GM19240 (cell line): ENCODE measurements around the gene SLC16A10.
A peak's percentile ranks its signal among the peaks of the same experiment; 100 is the strongest.
"Not testable (repeated sequence)": the region's sequence is repeated elsewhere in the genome, so short reads cannot be mapped to it uniquely, and the experiment has no call there.

Experiments
- DNase-seq: peaks from one replicate; pipeline ENCODE4 v3.0.0; 2011; ENCODE audit warnings: low spot score; ENCODE audit not compliant: insufficient read length

Gene SLC16A10, protein sequence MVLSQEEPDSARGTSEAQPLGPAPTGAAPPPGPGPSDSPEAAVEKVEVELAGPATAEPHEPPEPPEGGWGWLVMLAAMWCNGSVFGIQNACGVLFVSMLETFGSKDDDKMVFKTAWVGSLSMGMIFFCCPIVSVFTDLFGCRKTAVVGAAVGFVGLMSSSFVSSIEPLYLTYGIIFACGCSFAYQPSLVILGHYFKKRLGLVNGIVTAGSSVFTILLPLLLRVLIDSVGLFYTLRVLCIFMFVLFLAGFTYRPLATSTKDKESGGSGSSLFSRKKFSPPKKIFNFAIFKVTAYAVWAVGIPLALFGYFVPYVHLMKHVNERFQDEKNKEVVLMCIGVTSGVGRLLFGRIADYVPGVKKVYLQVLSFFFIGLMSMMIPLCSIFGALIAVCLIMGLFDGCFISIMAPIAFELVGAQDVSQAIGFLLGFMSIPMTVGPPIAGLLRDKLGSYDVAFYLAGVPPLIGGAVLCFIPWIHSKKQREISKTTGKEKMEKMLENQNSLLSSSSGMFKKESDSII

GRCh38 chr6:111087106-111087835, at the start of gene SLC16A10:
SLC16A10 (plus strand) TSS chr6:111087503; CDS start chr6:111087753, 250 bp downstream.
- DNase-seq = peak; percentile 65

DNA sequence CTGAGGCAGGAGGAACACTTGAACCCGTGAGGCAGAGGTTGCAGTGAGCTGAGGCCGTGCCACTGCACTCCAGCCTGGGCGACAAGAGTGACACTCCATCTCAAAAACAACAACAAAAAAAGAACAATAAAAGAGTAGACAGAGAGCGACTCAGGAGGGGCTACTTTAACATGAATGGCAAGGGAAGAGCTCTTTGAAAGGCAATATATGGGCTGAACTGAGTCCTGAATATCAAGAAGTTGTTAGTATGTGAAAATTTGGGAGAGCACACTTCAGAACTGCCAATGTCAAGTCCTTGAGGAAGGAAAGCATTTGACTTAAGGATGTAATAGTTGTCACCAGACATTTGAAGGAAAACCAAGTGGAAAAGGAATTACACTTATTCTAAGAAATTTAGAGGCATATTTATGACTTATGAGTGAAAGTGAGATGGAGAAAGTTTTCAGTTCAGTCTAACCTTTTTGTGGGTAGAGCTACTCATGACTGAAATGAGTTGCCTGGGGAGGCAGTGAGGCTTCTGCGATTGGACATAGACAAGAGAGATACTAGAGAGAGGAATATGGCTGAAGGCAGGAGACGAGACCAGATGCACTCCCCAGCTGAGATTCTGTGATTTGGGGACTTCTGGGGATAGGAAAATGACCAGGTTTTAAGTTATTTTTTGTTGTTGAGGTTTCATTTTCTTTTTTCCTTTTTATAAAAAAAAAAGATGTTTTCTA, 48.6 kb upstream of the SLC16A10 start:
- DNase-seq = peak; percentile 12

- DNase-seq = no peak
Measured at GRCh38 chr6:111041917-111042316, 45.4 kb upstream of the SLC16A10 start.

GRCh38 chr6:111047244-111047643, 40.1 kb upstream of the SLC16A10 start:
- no peak for DNase-seq

GRCh38 chr6:111050261-111051023, 36.9 kb upstream of the SLC16A10 start:
- DNase-seq = no peak

DNA sequence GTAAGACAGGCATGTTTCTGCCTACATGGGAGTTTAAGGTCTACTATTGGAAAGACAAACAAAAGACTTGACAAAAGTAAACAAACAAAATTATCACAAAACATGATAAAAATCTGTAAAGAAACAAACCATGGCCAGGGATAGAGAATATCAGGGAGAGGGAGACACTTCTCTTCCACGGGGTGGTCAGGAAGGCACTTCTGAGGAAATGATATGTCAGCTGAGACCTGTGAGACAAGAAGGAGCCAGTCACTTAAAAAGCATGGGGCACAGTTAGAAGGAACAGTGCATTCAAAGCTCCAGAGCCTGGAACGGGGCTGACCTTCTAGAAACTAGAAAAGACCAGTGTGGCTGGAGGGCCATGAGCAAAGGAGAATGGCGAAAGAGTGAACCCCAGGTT, 35.1 kb upstream of the SLC16A10 start:
- DNase-seq = no peak

DNA sequence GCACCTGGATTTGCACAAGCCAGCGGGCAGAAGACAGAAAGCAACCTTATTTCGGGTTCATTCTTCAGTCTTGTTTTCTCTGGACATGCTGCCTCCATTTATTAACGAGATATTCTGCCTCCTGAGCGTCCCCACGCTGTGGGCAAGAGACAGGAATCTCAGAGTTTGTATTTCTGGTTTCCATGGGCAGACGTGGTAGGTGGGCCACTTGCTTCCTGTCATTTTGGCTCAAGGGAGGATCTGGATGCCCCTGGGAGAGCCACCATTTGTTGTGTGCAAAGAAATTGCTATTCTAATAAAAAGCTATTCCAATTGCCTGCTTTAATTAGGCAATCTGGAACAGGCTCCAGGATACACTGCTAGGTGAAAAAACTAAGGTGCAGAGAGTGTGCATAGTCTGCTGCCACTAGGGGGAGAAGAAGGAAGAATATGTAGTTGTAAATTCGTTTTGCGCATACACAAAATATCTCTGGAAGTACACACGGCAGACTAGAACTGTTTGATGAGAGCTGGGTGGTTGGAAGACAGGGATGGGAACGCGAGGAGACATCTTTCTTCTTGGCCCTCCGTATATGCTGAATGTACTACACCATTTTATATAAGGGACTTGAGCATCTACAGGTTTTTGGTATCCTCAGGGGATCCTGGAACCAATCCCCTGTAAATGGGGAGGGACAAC, 30.1 kb upstream of the SLC16A10 start:
- peak; percentile 33 for DNase-seq

DNA sequence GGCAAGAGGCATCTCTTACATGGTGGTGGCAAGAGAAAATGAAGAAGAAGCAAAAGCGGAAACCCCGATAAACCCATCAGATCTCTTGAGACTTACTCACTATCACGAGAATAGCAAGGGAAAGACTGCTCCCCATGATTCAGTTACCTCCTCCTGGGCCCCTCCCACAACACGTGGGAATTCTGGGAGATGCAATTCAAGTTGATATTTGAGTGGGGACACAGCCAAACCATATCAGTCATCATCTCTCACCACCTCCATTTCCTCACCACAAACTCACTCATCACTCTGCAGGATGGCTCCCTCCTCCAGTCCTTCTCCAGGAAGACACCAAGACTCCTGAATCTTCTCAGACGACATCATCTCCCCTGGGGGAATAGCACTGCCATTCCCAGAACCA, 25.8 kb upstream of the SLC16A10 start:
- no peak for DNase-seq

DNA sequence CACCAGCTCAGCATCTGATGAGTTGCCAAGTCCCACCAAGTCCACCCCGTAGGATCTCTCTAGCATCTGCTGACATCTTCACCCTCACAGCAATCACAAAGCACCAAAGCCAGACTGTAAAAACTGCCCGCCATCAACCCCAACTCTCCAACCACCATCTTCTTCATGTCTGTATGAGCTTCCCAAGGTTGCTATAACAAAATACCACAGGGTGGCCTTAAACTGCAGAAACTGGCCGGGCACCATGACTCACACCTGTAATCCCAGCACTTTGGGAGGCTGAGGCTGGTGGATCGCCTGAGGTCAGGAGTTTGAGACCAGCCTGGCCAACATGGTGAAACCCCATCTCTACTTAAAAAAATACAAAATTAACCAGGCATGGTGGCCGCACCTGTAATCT, 25.3 kb upstream of the SLC16A10 start:
- not testable (repeated sequence) for DNase-seq

- not testable (repeated sequence) for DNase-seq
Measured at GRCh38 chr6:111062860-111063259, 24.4 kb upstream of the SLC16A10 start.

DNA sequence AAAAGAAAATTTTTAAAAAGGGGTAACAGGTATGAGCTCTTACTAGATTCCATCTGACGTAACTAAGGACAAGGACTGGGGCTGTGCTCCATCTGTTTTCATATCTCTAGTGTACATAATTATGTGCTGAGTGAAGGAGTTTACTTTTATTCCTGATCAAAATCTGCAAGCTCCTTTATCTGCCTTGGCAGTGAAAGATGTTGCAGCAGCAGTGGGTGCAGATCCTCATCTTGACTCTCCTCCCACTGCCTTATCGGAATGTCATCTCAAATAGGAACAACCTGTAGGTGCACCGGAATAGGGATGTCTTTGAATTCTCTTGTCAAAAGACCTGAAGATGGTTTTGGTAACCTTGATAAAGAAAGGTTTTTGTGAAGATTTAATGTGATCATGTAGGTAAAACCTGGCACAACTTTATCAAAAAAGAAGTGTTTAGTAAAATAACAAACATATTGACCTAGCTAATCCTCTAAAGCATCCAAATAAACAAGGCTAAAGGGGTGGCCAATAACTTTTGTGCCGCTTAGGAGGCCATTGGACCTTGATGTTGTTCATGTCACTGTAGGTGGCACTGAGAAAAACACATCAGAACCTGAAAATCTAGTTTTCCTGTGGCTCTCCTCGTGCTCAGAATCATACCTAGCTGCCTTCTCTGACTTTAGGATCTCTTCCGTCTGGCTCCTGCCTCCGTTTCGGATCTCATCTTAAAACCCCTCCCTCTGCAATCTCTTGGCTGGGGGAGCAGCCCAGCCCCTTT, 19.0 kb upstream of the SLC16A10 start:
- DNase-seq = no peak

- no peak for DNase-seq
Measured at GRCh38 chr6:111068866-111069234, 18.5 kb upstream of the SLC16A10 start.

DNA sequence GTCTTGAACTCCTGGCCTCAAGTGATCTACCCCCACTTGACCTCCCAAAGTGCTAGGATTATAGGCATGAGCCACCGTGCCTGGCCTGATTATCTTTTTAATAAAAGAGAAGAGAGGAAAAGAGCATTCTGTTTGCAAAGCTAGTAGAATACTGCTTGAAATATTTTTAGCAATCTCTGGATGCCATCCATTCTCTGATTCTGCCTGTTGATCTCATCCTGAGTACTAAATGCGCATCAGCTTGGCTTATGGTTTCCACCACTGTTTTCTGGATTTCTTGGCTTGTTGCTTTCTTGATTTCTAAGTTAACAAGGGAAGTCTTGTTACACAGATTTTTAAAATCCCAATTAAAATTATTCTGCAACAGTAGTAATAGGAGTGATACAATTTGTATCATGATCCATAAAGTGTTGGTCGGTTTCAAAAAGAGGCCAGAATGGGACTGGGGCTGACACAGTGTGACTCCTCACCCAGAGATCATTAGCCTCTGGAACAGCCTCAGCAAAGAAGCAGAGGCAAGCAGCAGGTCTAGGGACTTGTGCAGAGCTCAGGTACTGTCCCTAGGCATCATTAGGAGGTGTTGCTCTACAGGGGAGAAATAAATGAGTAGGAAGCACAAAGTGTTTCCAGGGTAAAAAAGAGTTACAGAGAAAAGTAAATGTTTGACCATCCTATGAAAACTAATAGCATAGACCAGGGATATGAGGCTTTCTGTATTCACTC, 17.8 kb upstream of the SLC16A10 start:
- DNase-seq = no peak

DNA sequence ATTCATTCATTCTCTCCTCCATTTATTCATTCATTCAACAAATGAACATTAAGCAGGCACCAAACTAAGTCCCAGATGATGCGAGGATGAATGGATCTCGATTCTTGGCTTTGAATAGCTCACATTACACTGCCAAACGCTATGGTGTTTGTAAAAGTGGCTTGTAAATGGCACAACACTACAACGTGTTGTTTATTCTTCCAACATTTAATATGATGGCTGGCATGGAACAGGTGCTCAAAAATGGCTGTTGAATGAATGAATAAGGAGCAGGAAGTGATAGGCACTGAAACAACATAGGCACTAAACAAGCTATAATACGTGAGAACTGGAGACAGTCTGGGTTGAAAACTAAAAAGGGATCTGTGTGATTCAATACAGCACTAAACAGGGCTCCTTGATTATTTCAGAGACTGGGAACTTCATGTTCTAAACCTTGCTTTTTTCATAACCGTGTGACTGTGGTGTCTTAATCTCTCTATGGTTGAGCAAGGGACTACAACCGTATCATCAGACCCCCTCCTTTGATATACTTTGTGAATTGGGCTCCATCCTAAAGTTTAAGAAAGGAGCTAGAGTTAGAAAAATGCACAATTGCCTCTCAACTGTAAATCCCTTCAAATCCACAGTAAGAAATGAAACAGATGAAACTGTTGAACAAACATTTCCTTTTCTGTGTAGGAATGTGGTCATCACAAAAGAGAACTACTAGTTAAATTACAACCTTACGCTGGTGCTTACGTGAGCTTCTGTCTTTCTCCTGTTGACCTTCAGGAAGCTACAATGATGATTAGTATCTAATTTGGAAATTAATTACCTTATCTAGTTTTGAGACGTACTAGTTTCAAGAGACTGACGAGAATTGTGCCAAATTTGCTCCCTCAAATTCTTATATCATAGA, 16.9 kb upstream of the SLC16A10 start:
- DNase-seq = no peak

DNA sequence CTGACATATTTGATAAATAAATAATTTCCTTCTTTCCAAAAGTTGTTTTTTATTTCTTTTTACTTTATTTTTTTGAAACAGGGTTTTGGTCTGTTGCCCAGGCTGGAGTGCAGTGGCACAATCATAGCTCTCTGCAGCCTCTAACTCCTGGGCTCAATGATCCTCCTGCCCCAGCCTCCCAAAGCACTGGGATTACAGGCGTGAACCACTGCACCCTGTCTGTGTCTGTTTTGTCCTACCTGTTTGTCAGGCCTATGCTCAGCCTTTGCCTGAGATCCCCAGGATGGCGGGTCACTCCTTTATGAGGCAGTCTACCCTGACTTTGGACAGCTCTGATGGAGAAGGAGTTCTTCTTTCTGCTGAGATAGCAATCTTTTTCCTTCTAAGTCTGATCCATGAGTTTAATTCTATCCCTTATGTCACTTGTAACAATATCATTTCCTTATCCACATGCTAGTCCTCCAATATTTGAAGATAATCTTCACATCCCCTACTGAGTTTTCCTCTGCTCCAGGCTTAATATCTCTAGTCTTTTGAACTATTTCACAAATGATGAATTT, 14.4 kb upstream of the SLC16A10 start:
- no peak for DNase-seq

- DNase-seq = no peak
Measured at GRCh38 chr6:111074311-111074710, 13.0 kb upstream of the SLC16A10 start.

DNA sequence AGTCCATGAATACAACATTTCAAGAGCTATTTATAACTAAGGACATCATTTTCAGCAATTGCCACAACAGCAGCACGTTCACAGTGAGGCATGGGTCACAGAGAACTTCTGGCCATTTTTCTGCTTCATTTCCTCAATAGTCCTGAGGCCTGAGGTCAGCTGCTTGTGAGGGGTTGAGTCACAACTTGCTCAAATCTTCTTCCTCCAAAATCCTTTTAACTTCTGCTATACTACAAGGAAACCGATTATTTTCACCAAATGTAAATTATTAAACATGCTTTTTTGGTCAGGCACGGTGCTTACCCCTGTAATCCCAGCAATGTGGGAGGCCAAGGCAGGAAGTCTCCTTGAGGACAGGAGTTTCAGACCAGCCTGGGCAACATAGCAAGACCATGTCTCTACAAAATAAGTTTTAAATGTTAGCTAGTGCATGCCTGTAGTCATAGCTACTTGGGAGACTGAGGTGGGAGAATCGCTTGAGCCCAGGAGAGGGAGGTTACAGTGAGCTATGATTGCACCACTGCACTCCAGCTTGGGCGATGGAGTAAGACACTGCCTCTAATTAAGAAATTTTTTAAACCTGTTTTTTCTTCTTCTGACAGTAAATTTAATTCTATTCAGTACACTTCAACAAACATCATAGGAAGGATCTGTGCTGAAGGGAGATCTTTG, 11.1 kb upstream of the SLC16A10 start:
- DNase-seq = no peak
